HEK293 (cell line): ENCODE data around the gene C16orf74.
A peak's percentile ranks its signal among the peaks of the same experiment; 100 is the strongest.

ENCODE experiments used
- ATF2 ChIP-seq: fragments of 450-650 bp; formaldehyde crosslinking; IDR thresholded peaks from 2 replicates; pipeline ENCODE4 v1.5.1; 2016; ENCODE audit warnings: missing biosample characterization, missing genetic modification characterization, low read depth
- MYNN ChIP-seq: fragments of 450-650 bp; formaldehyde crosslinking; IDR thresholded peaks from 2 replicates; pipeline ENCODE4 v1.5.1; 2016; ENCODE audit warnings: missing biosample characterization, missing genetic modification characterization, borderline replicate concordance
- SETDB1 ChIP-seq: IDR thresholded peaks from one replicate; pipeline ENCODE4 v1.6.1; 2017; ENCODE audit warnings: mild to moderate bottlenecking, low read length, moderate library complexity, mixed read lengths; ENCODE audit not compliant: insufficient read length
- ZNF121 ChIP-seq: fragments of 450-650 bp; formaldehyde crosslinking; IDR thresholded peaks from 2 replicates; pipeline ENCODE4 v1.5.1; 2016; ENCODE audit warnings: missing biosample characterization, missing genetic modification characterization
- ZNF157 ChIP-seq: fragments of 450-650 bp; formaldehyde crosslinking; IDR thresholded peaks from 2 replicates; pipeline ENCODE4 v1.5.1; 2016; ENCODE audit warnings: missing biosample characterization, missing genetic modification characterization
- ZNF175 ChIP-seq: fragments of 450-650 bp; formaldehyde crosslinking; IDR thresholded peaks from 2 replicates; pipeline ENCODE4 v1.5.1; 2016; ENCODE audit warnings: missing biosample characterization, missing genetic modification characterization
- ZNF26 ChIP-seq: fragments of 450-650 bp; formaldehyde crosslinking; IDR thresholded peaks from 2 replicates; pipeline ENCODE4 v1.5.1; 2016; ENCODE audit warnings: missing biosample characterization, missing genetic modification characterization
- ZNF274 ChIP-seq, 2 experiments: fragments of 200-500 bp in 1 of 2; fragments of 450-650 bp in 1 of 2; sonication (Bioruptor generic) in 1 of 2; formaldehyde crosslinking in 1 of 2; IDR thresholded peaks; 2 replicates each; pipeline versions ENCODE4 v1.5.1 to v1.6.1; 2014 to 2016; ENCODE audit warnings: borderline replicate concordance in 1 of 2, inconsistent platforms in 1 of 2, low read length in 1 of 2, missing biosample characterization in 1 of 2, missing genetic modification characterization in 1 of 2
- ZNF561 ChIP-seq: fragments of 450-650 bp; IDR thresholded peaks from 2 replicates; pipeline ENCODE4 v1.5.1; 2018; ENCODE audit warnings: missing biosample characterization, missing genetic modification characterization, borderline replicate concordance
- ZNF585B ChIP-seq: fragments of 450-650 bp; formaldehyde crosslinking; IDR thresholded peaks from 2 replicates; pipeline ENCODE4 v1.5.1; 2016; ENCODE audit warnings: missing biosample characterization, missing genetic modification characterization
- TF ChIP-seq, protein P1 (sequence below): fragments of 450-650 bp; formaldehyde crosslinking; IDR thresholded peaks from 2 replicates; pipeline ENCODE4 v1.5.1; 2016; ENCODE audit warnings: missing biosample characterization, missing genetic modification characterization
- TF ChIP-seq, protein P2 (sequence below): fragments of 450-650 bp; formaldehyde crosslinking; IDR thresholded peaks from 2 replicates; pipeline ENCODE4 v1.5.1; 2016; ENCODE audit warnings: missing biosample characterization, missing genetic modification characterization

DNA sequence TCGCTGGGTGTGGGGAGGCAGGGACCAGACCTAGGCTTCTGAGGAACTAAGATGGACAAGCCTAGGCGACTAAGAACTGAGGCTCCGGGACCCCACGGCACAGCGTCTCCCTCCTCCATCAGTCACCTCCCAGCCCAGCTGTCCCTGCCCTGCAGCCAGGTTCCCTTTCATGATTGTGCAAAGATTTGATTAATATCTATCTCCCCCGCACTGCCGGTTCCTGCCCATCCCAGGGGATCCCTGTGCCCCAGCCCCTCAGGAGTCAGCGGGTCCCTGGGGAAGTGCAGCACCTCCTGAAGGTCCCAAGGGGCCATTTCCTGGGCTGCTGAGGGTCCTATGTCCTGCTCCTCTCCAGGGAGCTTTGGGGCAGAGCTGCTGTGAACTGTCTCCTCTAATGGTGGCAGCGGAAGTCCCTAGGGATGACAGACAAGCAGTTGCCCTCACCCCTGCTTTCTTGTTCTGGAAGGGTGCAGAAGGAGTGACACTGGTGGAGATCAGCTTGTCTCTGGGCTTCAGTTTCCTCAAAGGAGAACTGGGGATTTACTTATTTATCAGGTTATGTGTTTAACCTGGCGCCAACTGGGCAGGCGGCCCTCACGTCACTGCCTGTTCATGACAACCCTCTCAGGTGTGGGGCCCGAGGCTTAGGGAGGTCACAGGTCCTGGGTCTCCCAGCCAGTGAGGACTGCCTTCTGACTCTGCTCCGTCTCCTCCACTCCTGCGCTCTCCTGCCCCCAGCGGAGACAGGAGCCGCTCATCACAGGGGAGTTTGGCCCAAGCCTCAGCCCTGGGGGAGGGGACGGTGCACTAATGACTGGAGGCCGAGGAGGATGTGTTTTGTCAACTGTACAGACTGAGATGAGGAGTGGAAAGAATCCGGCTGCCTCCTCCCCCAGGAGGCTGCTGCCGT is 1.9 kb upstream of the C16orf74 start:
- TF ChIP-seq MYNN (tag by site-specific recombination): no peak
- TF ChIP-seq, protein P1, sequence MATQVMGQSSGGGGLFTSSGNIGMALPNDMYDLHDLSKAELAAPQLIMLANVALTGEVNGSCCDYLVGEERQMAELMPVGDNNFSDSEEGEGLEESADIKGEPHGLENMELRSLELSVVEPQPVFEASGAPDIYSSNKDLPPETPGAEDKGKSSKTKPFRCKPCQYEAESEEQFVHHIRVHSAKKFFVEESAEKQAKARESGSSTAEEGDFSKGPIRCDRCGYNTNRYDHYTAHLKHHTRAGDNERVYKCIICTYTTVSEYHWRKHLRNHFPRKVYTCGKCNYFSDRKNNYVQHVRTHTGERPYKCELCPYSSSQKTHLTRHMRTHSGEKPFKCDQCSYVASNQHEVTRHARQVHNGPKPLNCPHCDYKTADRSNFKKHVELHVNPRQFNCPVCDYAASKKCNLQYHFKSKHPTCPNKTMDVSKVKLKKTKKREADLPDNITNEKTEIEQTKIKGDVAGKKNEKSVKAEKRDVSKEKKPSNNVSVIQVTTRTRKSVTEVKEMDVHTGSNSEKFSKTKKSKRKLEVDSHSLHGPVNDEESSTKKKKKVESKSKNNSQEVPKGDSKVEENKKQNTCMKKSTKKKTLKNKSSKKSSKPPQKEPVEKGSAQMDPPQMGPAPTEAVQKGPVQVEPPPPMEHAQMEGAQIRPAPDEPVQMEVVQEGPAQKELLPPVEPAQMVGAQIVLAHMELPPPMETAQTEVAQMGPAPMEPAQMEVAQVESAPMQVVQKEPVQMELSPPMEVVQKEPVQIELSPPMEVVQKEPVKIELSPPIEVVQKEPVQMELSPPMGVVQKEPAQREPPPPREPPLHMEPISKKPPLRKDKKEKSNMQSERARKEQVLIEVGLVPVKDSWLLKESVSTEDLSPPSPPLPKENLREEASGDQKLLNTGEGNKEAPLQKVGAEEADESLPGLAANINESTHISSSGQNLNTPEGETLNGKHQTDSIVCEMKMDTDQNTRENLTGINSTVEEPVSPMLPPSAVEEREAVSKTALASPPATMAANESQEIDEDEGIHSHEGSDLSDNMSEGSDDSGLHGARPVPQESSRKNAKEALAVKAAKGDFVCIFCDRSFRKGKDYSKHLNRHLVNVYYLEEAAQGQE (tag by site-specific recombination): no peak
- no peak for TF ChIP-seq ZNF121 (tag by site-specific recombination)
- no peak for TF ChIP-seq ZNF26
- TF ChIP-seq ZNF585B (tag by site-specific recombination): no peak
- TF ChIP-seq ZNF561: no peak
- TF ChIP-seq, protein P2, sequence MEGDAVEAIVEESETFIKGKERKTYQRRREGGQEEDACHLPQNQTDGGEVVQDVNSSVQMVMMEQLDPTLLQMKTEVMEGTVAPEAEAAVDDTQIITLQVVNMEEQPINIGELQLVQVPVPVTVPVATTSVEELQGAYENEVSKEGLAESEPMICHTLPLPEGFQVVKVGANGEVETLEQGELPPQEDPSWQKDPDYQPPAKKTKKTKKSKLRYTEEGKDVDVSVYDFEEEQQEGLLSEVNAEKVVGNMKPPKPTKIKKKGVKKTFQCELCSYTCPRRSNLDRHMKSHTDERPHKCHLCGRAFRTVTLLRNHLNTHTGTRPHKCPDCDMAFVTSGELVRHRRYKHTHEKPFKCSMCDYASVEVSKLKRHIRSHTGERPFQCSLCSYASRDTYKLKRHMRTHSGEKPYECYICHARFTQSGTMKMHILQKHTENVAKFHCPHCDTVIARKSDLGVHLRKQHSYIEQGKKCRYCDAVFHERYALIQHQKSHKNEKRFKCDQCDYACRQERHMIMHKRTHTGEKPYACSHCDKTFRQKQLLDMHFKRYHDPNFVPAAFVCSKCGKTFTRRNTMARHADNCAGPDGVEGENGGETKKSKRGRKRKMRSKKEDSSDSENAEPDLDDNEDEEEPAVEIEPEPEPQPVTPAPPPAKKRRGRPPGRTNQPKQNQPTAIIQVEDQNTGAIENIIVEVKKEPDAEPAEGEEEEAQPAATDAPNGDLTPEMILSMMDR (tag by site-specific recombination): peak; percentile 35; the same call in 1 of the 2 replicates
- TF ChIP-seq ZNF157 (tag by site-specific recombination): no peak
- TF ChIP-seq SETDB1: no peak
- no peak for TF ChIP-seq ATF2
- TF ChIP-seq ZNF175 (tag by site-specific recombination): no peak
- no peak for TF ChIP-seq ZNF274 (IDR thresholded peaks at IDR 0.05; ENCODE audit: low read length)
- TF ChIP-seq ZNF274 (tag by site-specific recombination; IDR thresholded peaks at IDR 0.05; ENCODE audit: borderline replicate concordance): no peak
